AG04450 (cell line): ENCODE measurements around the gene VKORC1. TPM values are rescaled to one million over a fixed set of nuclear protein-coding genes. Genes with fewer than 3 reads are reported as not detected.
A peak's percentile ranks its signal among the peaks of the same experiment; 100 is the strongest.

Source experiments
- CTCF ChIA-PET: fragments of 300-600, 350-600 bp; formaldehyde crosslinking; extraction: SDS; loops from one replicate; lab custom pipeline; 2022; ENCODE audit warnings: antibody characterized with exemption, inconsistent platforms; lab: Charles Lee
- POLR2A ChIA-PET: fragments of 350-600 bp; formaldehyde crosslinking; extraction: SDS; loops from one replicate; lab custom pipeline; 2021; ENCODE audit warnings: antibody characterized with exemption, inconsistent platforms; lab: Yijun Ruan, JAX
- DNase-seq: peaks from one replicate; pipeline ENCODE4 v3.0.0-alpha.2; 2011; ENCODE audit warnings: low read depth, low spot score
- H3K27ac ChIP-seq: one replicate; pipeline ENCODE4 v1.5.1; 2012; ENCODE audit warnings: low read depth, low read length, control low read depth
- H3K27me3 ChIP-seq: one replicate; pipeline ENCODE4 v1.6.0; 2012; ENCODE audit warnings: low read length; ENCODE audit not compliant: control insufficient read depth, insufficient read depth
- H3K4me3 ChIP-seq: 2 replicates; pipeline ENCODE4 v1.5.1; 2011; ENCODE audit warnings: mild to moderate bottlenecking, low read depth, low read length, control low read depth
- H3K9me3 ChIP-seq: 2 replicates; pipeline ENCODE4 v1.5.1; 2012; ENCODE audit warnings: low read length; ENCODE audit not compliant: control insufficient read depth, insufficient read depth
- polyA minus RNA-seq: library from RNA; depleted of rRNA, polyadenylated mRNA; stranded (reverse); fragments of >200 nt; gene quantifications from 2 replicates; pipeline ENCODE4 v1.2.3, GENCODE V29; 2011; rRNA and poly(A)+ RNA removed
- polyA plus RNA-seq: library from polyadenylated mRNA; depleted of rRNA; stranded (reverse); fragments of >200 nt; gene quantifications from 2 replicates; pipeline ENCODE4 v1.2.3, GENCODE V29; 2011; rRNA removed
- TF ChIP-seq, protein P1 (sequence below): IDR thresholded peaks from 2 replicates; pipeline ENCODE4 v1.5.1; 2011; ENCODE audit warnings: low read depth, low read length, control low read depth, inconsistent platforms

The VKORC1 gene
- polyA plus RNA-seq (210 and 272 TPM in 2 replicates), polyA minus RNA-seq (118 and 162 TPM in 2 replicates)

DNA sequence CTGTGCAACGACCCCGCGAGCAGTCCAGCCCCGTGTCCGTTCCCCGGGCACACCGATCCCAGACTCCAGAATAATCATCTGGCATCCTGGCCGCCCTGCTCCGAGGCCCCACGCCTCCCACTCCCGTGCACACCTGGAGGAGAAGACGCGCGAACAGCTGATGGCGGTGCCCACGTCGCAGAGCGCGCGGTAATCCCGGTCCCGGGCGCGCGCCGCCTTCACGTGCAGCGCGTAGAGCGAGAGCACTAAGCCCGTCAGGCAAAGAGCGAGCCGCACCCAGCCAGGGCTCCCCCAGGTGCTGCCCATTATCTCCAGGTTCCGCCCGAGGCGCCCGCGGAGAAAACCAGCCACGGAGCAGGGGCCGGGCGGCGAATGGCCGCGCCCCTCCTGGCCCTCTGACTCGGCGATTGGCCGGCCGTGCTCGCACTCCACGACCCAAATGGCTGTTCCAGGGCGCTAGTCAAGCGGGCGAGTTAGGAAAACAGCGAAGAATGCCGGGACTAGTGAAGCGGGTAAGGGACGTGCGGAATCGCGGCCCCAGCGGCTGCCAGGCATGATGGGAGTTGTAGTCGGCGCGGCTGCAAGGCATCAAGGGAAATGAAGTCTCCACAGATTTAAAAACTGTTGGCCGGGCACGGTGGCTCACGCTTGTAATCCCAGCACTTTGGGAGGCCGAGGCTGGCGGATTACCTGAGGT, at the start of gene VKORC1:
Gene VKORC1 (minus strand): TSS at position 374 of the 697 bp plus-strand sequence. CDS start 68 bp downstream, at position 306.
- POLR2A ChIA-PET = interaction anchor here (0.6 to 1.9 kb wide), 5 partner anchors 21 to 1364 kb away, joined by 3 to 7 read pairs (median 5); partner anchors contain the start of genes FUS, KAT8, ZNF646 and ZNF668
- TF ChIP-seq, protein P1, sequence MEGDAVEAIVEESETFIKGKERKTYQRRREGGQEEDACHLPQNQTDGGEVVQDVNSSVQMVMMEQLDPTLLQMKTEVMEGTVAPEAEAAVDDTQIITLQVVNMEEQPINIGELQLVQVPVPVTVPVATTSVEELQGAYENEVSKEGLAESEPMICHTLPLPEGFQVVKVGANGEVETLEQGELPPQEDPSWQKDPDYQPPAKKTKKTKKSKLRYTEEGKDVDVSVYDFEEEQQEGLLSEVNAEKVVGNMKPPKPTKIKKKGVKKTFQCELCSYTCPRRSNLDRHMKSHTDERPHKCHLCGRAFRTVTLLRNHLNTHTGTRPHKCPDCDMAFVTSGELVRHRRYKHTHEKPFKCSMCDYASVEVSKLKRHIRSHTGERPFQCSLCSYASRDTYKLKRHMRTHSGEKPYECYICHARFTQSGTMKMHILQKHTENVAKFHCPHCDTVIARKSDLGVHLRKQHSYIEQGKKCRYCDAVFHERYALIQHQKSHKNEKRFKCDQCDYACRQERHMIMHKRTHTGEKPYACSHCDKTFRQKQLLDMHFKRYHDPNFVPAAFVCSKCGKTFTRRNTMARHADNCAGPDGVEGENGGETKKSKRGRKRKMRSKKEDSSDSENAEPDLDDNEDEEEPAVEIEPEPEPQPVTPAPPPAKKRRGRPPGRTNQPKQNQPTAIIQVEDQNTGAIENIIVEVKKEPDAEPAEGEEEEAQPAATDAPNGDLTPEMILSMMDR = no peak
- Histone ChIP-seq H3K4me3 (peak within 1 kb of the TSS; percentile 94), H3K27me3 (no peaks in the 10 kb centered on the region), H3K27ac (peak within 1 kb of the TSS; percentile 81), H3K9me3 (peaks cover 3% of the 10 kb centered on the region; the same call in 1 of the 2 replicates)
- CTCF ChIA-PET = interaction anchor here (0.5 kb wide), 1 partner anchor 66 kb away, joined by 4 read pairs; no protein-coding TSS in a partner anchor
- DNase-seq = peak; percentile 92

DNA sequence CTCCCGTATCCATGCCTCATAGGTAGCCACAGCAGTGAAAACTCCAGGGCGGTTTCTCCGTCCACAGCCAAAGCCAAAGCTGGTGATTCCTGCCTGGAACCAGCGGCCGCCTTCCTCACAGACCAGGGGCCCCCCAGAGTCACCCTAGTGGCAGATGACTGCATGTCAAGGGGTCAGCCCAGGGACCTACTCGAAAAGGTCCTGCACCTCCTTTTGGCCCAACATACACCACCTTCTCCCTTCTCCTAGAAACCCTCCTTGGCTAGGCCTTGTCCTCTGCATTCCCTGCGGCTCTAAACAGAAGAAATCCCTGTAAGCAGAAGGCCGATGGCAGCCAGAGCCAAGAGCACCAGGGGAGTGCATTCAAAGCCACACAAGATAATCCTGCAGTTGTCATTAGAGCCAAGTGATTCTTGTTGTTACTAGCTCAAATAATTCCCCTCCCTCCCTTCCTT, 49.1 kb upstream of the VKORC1 start:
- H3K4me3 ChIP-seq = no peak overlapping the region
- no peak for DNase-seq
- ChIA-PET POLR2A (no interaction called here), CTCF (interaction anchor here (2.2 to 2.8 kb wide), 3 partner anchors 14 to 190 kb away, joined by 10 to 32 read pairs (median 17); partner anchors contain the start of gene HSD3B7)
- peaks cover 18% of the 10 kb centered on the region for H3K27me3 ChIP-seq
- no peaks in the 10 kb centered on the region; the same call in 1 of the 2 replicates for H3K9me3 ChIP-seq
- H3K27ac ChIP-seq = no peak overlapping the region
- TF ChIP-seq, protein P1 = no peak

DNA sequence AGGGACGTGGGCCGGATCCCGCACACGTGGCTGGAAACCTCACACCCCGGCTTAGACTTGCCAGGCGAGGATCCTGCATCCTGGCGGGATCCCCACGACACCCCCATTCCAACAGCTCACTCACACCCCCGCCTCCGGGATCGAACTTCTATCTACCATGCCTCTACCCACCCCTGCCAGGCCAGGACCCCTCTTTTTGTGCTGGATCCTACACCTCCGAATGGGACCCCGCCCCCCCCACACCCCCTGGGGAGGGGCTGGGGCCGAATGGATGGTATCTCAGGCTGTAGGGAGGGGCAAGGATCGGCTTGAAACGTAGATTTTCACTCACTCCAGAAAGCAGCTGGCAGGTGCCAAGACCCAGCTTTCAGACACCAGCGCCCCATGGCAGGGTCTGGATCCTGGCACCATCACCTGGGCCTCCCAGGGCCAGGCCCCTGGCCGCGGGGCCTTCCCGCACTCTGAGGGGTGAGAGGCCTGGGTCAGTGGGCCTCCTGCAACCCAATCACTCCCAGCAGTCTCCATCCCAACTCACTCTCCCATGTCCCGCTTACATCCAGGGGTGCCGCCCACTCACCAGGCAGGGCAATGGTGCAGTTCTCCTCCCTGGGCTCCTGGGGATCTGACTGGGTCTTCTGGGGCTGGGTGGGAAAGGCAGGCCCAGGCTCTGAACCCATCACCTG, 48.6 kb upstream of the VKORC1 start:
- no peaks in the 10 kb centered on the region; the same call in 1 of the 2 replicates for H3K9me3 ChIP-seq
- no peak overlapping the region; the same call in 1 of the 2 replicates for H3K4me3 ChIP-seq
- POLR2A ChIA-PET = interaction anchor here (0.8 to 2.3 kb wide), 11 partner anchors 21 to 316 kb away, joined by 3 to 75 read pairs (median 5); partner anchors contain the start of genes FUS, KAT8, PYCARD and SETD1A
- peaks cover 12% of the 10 kb centered on the region for H3K27me3 ChIP-seq
- no peak overlapping the region for H3K27ac ChIP-seq
- CTCF ChIA-PET = interaction anchor here (0.8 to 2.8 kb wide), 33 partner anchors 9 to 329 kb away, joined by 3 to 32 read pairs (median 9); partner anchors contain the start of genes BCKDK, COX6A2, FUS and HSD3B7
- no peak for DNase-seq
- TF ChIP-seq, protein P1 = no peak

DNA sequence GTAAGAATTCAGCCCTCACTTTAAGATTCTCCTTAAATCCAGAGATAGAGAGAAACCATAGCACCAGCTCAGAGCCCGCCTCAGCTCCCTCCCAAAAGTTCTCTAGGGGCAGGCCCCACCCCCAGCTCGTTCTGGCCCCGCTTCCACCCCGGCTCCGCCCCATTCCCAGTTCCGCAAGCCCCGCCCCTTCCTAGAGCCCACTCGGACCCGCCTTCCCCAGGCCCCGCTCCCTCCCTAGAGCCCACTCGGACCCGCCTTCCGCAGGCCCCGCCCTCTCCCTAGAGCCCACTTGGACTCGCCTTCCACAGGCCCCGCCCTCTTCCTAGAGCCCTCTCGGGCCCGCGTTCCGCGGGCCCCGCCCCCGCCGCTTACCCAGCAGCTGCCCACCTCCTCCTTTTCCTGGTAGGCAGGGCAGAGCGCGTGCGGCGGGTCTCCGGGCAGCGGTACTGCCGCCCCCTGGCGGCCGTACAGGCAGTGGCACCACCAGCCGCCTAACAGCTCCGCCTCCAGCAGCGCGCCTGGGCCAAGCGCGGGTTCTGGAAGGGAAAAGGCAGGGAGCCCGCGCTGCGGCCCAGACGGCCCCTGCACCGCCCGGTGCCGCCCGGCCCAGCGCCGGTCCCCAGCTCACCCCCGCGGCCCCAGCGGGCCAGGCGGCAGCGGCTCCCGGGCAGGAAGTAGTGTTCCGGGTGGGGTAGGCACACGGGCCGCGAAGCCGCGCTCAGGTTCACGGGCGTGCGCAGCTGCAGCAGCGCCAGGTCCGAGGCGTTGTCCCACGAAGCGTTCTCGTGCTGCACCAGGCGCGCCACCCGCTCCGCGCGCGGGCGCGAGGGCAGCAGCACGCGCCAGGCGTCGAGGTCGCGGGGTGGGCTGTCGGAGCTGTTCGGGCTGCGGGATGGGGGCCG, 47.8 kb upstream of the VKORC1 start:
- no peaks in the 10 kb centered on the region; the same call in 1 of the 2 replicates for H3K9me3 ChIP-seq
- H3K27ac ChIP-seq = peak overlapping the region; percentile 84
- peak overlapping the region; percentile 51 for H3K4me3 ChIP-seq
- peaks cover 5% of the 10 kb centered on the region for H3K27me3 ChIP-seq
- TF ChIP-seq, protein P1 = peak; percentile 87
- CTCF ChIA-PET = interaction anchor here (0.5 to 2.8 kb wide), 61 partner anchors 9 to 1074 kb away, joined by 3 to 32 read pairs (median 5); partner anchors contain the start of genes BCKDK, COX6A2, FUS and HSD3B7
- DNase-seq = peak; percentile 96
- POLR2A ChIA-PET = interaction anchor here (0.6 to 2.3 kb wide), 17 partner anchors 10 to 366 kb away, joined by 3 to 75 read pairs (median 4); partner anchors contain the start of genes FUS, KAT8, PYCARD and RUSF1
